ENCODE measurements around the gene COL17A1. TPM values are rescaled to one million over a fixed set of nuclear protein-coding genes. Genes with fewer than 3 reads are reported as not detected.

The COL17A1 gene
- total RNA-seq, 2 donors from 2014 or later, result 1.1 to 2.3 TPM

GRCh38 chr10:103986360-103986759 is 99.3 kb downstream of the COL17A1 start:
- no peak for DNase-seq
- no peaks in the 10 kb centered on the region for H3K27me3 ChIP-seq (ENCODE audit: control insufficient read depth, insufficient read depth, low read length, poor library complexity, severe bottlenecking)
- H3K27ac ChIP-seq (ENCODE audit: low read depth, low read length), result no peak overlapping the region
- WGBS, 2 experiments (ENCODE audit: insufficient coverage in 1 of 2, insufficient read length in 1 of 2), result 94 to 95% methylated on average over 2 to 7 of the region's 7 CpGs
- Mint-ChIP-seq H3K36me3 (ENCODE audit: low read depth) (peaks cover 1% of the 10 kb centered on the region), H3K27ac (no peak overlapping the region), H3K9me3 (no peaks in the 10 kb centered on the region), H3K27me3 (ENCODE audit: insufficient read depth) (no peaks in the 10 kb centered on the region), H3K4me3 (no peak overlapping the region), H3K4me1 (peaks cover 8% of the 10 kb centered on the region)
- H3K4me3 ChIP-seq (ENCODE audit: low read length), result no peak overlapping the region
- no peaks in the 10 kb centered on the region for H3K4me1 ChIP-seq (ENCODE audit: control insufficient read depth, insufficient read depth, low read length)
- H3K9ac ChIP-seq (ENCODE audit: extremely low read depth, low read length, poor library complexity, severe bottlenecking), result no peak overlapping the region
- no peaks in the 10 kb centered on the region for H3K9me3 ChIP-seq (ENCODE audit: control insufficient read depth, low read length)
- TF ChIP-seq, protein P1, sequence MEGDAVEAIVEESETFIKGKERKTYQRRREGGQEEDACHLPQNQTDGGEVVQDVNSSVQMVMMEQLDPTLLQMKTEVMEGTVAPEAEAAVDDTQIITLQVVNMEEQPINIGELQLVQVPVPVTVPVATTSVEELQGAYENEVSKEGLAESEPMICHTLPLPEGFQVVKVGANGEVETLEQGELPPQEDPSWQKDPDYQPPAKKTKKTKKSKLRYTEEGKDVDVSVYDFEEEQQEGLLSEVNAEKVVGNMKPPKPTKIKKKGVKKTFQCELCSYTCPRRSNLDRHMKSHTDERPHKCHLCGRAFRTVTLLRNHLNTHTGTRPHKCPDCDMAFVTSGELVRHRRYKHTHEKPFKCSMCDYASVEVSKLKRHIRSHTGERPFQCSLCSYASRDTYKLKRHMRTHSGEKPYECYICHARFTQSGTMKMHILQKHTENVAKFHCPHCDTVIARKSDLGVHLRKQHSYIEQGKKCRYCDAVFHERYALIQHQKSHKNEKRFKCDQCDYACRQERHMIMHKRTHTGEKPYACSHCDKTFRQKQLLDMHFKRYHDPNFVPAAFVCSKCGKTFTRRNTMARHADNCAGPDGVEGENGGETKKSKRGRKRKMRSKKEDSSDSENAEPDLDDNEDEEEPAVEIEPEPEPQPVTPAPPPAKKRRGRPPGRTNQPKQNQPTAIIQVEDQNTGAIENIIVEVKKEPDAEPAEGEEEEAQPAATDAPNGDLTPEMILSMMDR (conservative IDR thresholded peaks at IDR 0.05), result no peak
- no peaks in the 10 kb centered on the region for H3K36me3 ChIP-seq (ENCODE audit: control insufficient read depth, insufficient read depth, low read length)

- no peak overlapping the region for H3K27ac ChIP-seq (ENCODE audit: low read depth, low read length)
- no peak overlapping the region for H3K4me3 ChIP-seq (ENCODE audit: low read length)
- DNase-seq, result no peak
- H3K4me1 ChIP-seq (ENCODE audit: control insufficient read depth, insufficient read depth, low read length), result no peaks in the 10 kb centered on the region
- no peak overlapping the region for H3K27ac Mint-ChIP-seq
- H3K4me1 Mint-ChIP-seq, result peaks cover 8% of the 10 kb centered on the region
- H3K4me3 Mint-ChIP-seq, result no peak overlapping the region
- H3K36me3 Mint-ChIP-seq (ENCODE audit: low read depth), result no peaks in the 10 kb centered on the region
- no peak overlapping the region for H3K9ac ChIP-seq (ENCODE audit: extremely low read depth, low read length, poor library complexity, severe bottlenecking)
- H3K9me3 Mint-ChIP-seq, result no peaks in the 10 kb centered on the region
- TF ChIP-seq, protein P1 (conservative IDR thresholded peaks at IDR 0.05), result no peak
- H3K27me3 Mint-ChIP-seq (ENCODE audit: insufficient read depth), result no peaks in the 10 kb centered on the region
- no peaks in the 10 kb centered on the region for H3K36me3 ChIP-seq (ENCODE audit: control insufficient read depth, insufficient read depth, low read length)
- H3K27me3 ChIP-seq (ENCODE audit: control insufficient read depth, insufficient read depth, low read length, poor library complexity, severe bottlenecking), result no peaks in the 10 kb centered on the region
- no peaks in the 10 kb centered on the region for H3K9me3 ChIP-seq (ENCODE audit: control insufficient read depth, low read length)
These were observed 100.0 kb downstream of the COL17A1 start for GRCh38 chr10:103985726-103986125.

- Histone ChIP-seq H3K4me1 (ENCODE audit: control insufficient read depth, insufficient read depth, low read length) (no peaks in the 10 kb centered on the region), H3K27ac (ENCODE audit: low read depth, low read length) (no peak overlapping the region), H3K9me3 (ENCODE audit: control insufficient read depth, low read length) (no peaks in the 10 kb centered on the region), H3K9ac (ENCODE audit: extremely low read depth, low read length, poor library complexity, severe bottlenecking) (no peak overlapping the region), H3K4me3 (ENCODE audit: low read length) (no peak overlapping the region), H3K27me3 (ENCODE audit: control insufficient read depth, insufficient read depth, low read length, poor library complexity, severe bottlenecking) (no peaks in the 10 kb centered on the region), H3K36me3 (ENCODE audit: control insufficient read depth, insufficient read depth, low read length) (no peaks in the 10 kb centered on the region)
- no peak for DNase-seq
- no peaks in the 10 kb centered on the region for H3K36me3 Mint-ChIP-seq (ENCODE audit: low read depth)
- H3K27ac Mint-ChIP-seq, result no peak overlapping the region
- no peaks in the 10 kb centered on the region for H3K9me3 Mint-ChIP-seq
- H3K27me3 Mint-ChIP-seq (ENCODE audit: insufficient read depth), result no peaks in the 10 kb centered on the region
- 85 to 96% methylated on average over 3 to 4 of the region's 4 CpGs for WGBS, 2 experiments (ENCODE audit: insufficient coverage in 1 of 2, insufficient read length in 1 of 2)
- H3K4me3 Mint-ChIP-seq, result no peak overlapping the region
- H3K4me1 Mint-ChIP-seq, result peaks cover 5% of the 10 kb centered on the region
- TF ChIP-seq, protein P1 (conservative IDR thresholded peaks at IDR 0.05), result no peak
These were observed 102.2 kb downstream of the COL17A1 start for GRCh38 chr10:103983367-103983911.

All from endodermal cell (in vitro differentiated cells).